NCI-H128 (cell line): Measurements from ENCODE around the gene LOC128125822.

Experiments
- DNase-seq: peaks from one replicate; lab custom pipeline; 2025; ENCODE audit not compliant: unreplicated experiment; lab: John Stamatoyannopoulos, UW

Gene LOC128125822

GRCh38 chr6:63554782-63555181 is 17.5 kb upstream of the LOC128125822 start:
- DNase-seq: no peak

- DNase-seq: no peak
These were observed 15.9 kb upstream of the LOC128125822 start for GRCh38 chr6:63556369-63556768.

GRCh38 chr6:63558278-63558677 is 14.0 kb upstream of the LOC128125822 start:
- no peak for DNase-seq

- DNase-seq: no peak
These were observed 11.4 kb upstream of the LOC128125822 start for GRCh38 chr6:63560801-63561287.

GRCh38 chr6:63561288-63561687 is 11.0 kb upstream of the LOC128125822 start:
- no peak for DNase-seq

GRCh38 chr6:63563235-63563634 is 9.0 kb upstream of the LOC128125822 start:
- DNase-seq: no peak

- DNase-seq: no peak
These were observed 7.1 kb upstream of the LOC128125822 start for GRCh38 chr6:63565058-63565726.

GRCh38 chr6:63565727-63566596 is 6.3 kb upstream of the LOC128125822 start:
- DNase-seq: no peak

- DNase-seq: no peak
These were observed 4.3 kb upstream of the LOC128125822 start for GRCh38 chr6:63567966-63568365.

- no peak for DNase-seq
These were observed 778 bp upstream of the LOC128125822 start for GRCh38 chr6:63571361-63572043.

GRCh38 chr6:63572747-63573075 is 431 bp downstream of the LOC128125822 start:
- DNase-seq: no peak

GRCh38 chr6:63573076-63573898 is 1.0 kb downstream of the LOC128125822 start:
- DNase-seq: peak; percentile 77

- DNase-seq: no peak
These were observed 1.7 kb downstream of the LOC128125822 start for GRCh38 chr6:63573899-63574553.

- no peak for DNase-seq
These were observed 2.2 kb downstream of the LOC128125822 start for GRCh38 chr6:63574554-63574900.

- no peak for DNase-seq
These were observed 4.0 kb downstream of the LOC128125822 start for GRCh38 chr6:63576147-63576772.

- no peak for DNase-seq
These were observed 4.9 kb downstream of the LOC128125822 start for GRCh38 chr6:63576985-63577712.

- DNase-seq: no peak
These were observed 6.5 kb downstream of the LOC128125822 start for GRCh38 chr6:63578757-63579156.

- DNase-seq: no peak
These were observed 7.8 kb downstream of the LOC128125822 start for GRCh38 chr6:63579937-63580703.

- DNase-seq: no peak
These were observed 8.4 kb downstream of the LOC128125822 start for GRCh38 chr6:63580704-63580961.
